Stimulated activated CD4-positive, alpha-beta T cell treated with anti-CD3 and anti-CD28 coated beads, Interleukin-12 subunit alpha, Interleukin-12 subunit beta, amount 100 ng/mL, for 4 hours (primary cell): ENCODE measurements around the gene PLEKHG5.

Experiments
- DNase-seq: peaks from one replicate; pipeline ENCODE4 v3.0.0-alpha.2; 2020

PLEKHG5 gene

GRCh38 chr1:6491480-6491962, at the start of gene PLEKHG5:
TSS of gene PLEKHG5 (minus strand) at chr1:6491667. CDS start at chr1:6477571, 14,096 bp downstream.
- DNase-seq = no peak

DNA sequence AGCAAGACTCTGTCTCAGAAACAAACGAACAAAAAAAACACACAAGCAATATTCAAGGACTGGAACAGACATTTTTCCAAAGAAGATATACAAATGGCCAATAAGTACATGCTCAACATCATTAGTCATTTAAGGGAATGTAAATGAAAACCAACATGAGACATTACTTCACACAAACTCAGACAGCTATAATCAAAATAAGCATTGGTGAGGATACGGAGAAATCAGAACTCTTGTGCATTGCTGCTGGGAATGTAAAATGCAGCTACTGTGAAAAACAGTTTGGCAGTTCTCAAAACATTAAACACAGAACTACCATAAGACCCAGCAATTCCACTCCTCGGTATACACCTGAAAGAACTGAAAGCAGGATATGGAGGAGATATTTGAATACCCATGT, 47.5 kb upstream of the PLEKHG5 start:
- DNase-seq = no peak

DNA sequence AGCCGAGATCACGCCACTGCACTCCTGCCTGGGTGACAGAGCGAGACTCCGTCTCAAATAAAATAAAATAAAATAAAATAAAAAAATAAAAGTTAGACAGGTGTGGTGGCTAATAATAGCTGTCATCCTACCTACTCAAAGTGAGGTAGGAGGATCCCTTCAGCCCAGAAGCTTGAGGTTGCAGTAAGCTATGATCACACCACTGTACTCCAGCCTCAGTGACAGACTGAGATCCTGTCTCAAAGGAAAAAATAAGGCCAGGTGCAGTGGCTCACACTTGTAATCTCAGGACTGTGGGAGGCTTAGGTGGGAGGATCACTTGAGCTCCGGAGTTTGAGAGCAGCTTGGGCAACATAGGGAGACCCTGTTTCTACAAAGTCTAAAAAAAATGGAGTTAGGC, 44.8 kb upstream of the PLEKHG5 start:
- DNase-seq = no peak

DNA sequence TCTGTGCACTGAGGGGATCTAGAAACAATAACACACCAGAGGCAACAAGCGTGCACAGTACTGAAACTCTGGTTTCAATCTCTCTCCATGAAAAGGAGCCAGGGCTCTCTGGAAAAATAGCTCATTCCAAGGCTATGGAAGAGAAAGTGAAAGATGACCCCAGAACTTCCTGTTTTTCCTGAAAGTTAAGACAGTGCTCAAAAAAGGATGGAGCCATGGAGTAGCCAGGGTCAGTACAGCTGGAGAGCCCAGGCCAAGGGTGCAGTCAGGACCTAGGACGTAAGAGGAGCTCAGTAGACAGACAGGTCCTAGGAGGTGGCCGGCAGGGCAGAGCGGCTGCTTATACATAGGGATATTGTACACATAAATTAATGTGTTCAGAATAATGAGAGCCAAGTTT, 43.7 kb upstream of the PLEKHG5 start:
- no peak for DNase-seq

DNA sequence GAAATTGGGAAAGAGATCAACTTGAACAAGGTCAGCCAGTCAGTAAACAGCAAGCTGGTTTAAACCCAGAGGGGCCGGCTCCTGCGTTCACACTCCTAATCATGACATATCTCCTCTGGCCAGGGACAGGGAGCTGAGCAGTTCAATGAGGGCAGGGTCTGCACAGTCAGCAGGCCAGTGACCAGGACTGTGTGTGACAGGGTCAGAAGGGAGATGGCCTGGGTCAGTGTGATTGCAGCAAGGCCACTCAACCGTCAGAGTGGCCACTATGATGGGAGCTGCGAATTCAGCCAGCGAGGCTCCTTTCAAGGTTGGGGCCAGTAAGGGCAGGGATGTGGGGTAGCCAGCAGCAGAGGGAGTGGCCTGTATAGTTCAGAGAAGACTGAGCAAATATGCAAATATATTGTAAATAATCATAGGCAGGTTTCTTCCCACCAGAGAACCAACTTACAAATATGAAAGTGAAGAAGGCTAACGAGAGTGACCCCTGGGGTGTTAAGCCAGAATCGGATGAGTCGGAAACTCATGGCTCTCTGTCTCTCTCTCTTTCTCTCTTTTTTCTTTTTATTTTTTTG, 42.9 kb upstream of the PLEKHG5 start:
- no peak for DNase-seq

- no peak for DNase-seq
These were observed 40.5 kb upstream of the PLEKHG5 start for GRCh38 chr1:6531996-6532395.

GRCh38 chr1:6530504-6531160, 39.2 kb upstream of the PLEKHG5 start:
- DNase-seq = no peak

GRCh38 chr1:6528492-6528891, 37.0 kb upstream of the PLEKHG5 start:
- DNase-seq = no peak

DNA sequence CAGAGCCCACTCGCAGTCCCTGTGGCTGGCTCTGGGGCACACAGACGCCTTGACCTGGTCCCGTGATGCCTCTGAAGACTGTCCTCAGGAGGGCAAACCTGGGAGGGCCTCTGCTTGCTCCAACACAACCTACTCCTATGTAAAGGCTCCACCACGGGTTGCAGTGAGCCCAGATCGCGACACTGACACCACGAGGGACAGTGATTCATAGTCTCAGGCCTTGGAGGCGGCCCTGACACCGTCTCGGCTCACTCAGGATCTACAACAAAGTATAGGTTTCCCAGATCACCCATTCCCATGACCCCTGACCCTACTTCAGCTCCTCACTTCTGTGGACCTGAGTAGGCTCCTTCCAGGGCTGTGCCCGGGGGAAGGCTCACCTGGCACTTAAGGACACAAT, 34.8 kb upstream of the PLEKHG5 start:
- DNase-seq = no peak

GRCh38 chr1:6523566-6523965, 32.1 kb upstream of the PLEKHG5 start:
- DNase-seq = no peak

DNA sequence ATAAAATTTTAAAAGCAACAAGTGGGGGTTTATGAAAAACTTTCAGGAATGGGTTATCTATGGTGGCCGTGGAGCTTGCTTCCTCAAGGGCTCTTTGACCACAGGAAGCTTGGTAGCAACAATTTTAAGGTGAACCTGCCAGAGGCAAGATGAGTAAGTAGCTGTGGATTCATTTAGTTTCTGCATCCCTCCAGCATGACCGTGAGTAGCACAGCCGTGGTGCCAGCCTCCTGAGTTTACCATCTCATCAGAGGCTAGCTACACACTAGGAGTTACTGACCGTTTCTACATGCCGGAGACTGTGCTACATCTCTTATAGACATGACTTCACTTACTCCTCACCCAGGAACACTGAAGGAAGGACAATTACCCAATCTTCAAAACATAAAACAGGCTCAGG, 30.1 kb upstream of the PLEKHG5 start:
- DNase-seq = no peak

DNA sequence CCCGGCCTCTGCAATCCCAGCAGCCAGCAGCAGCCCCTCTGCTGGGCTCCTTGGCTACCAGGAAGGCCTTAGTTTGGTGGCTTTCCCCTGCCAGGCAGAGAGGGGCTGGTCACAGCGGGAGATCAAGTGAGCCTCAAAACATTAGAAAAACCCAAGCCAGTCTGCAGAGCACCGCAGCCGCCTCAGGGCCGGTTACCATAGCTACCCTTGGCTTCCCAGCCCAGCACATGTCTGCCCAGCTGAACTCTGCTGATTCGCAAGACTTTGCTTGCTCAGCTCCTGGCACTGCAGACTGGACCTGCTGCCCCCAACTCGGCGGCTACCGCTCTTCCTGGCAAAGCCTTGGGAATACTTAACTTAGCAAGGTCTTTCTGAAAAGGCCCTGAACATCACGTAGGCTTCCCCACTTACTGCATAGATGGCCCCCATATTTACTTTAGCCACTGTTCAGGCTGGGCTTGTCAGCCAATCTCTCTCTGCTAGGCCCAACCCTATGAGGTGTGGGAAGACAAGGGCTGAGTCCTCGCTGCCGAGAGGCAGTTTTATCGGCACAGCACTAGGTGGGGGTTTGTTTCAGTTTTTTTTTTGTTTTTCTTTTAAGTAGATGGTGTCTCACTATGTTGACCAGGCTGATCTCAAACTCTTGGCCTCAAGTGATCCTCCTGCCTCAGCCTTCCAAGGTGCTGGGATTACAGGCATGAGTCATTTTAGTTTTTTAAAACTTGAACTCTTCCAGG, 28.6 kb upstream of the PLEKHG5 start:
- DNase-seq = no peak

GRCh38 chr1:6519491-6519934, 28.0 kb upstream of the PLEKHG5 start:
- DNase-seq = no peak

DNA sequence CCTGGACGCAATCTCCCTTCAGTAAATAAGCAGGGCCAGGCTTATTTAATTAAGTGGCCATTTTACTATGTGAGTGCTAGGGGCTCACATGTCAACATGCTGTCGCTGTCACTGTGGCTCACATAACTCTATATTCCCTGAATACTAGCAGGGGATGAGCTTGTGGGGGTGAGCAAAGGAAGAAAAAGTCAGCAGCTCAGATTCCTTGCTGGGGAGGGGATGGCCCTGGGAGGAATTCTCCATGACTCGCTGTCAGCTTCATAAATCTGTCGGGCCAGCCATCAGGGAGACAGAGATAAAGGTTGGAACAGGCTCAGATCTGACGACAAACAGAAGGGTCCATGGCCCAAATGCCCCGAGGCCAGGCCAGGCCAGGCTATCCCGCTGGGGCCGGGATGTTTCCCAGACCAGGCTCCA, 26.0 kb upstream of the PLEKHG5 start:
- DNase-seq = no peak

GRCh38 chr1:6515771-6516170, 24.3 kb upstream of the PLEKHG5 start:
- DNase-seq = no peak

GRCh38 chr1:6513320-6513801, 21.9 kb upstream of the PLEKHG5 start:
- no peak for DNase-seq

DNA sequence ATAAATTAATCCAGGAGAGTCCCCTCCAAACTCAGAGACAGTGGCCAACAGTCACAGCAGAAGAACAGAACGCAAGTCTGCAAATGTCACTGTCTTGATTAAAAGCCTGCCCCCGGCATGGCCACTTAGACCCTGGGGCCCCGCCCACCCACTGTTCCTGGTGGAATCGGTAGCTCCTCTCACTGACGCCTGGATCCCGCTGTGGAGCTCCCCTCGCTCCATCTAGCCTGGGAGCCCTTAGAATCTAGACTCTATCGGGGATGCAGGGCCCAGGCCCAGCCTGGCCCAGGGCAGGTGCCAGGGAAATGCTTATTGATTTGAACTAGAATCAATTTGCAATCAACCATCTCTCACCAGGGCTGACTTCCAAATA, 21.4 kb upstream of the PLEKHG5 start:
- DNase-seq = no peak

GRCh38 chr1:6512245-6512907, 20.9 kb upstream of the PLEKHG5 start:
- no peak for DNase-seq

GRCh38 chr1:6511561-6512244, 20.2 kb upstream of the PLEKHG5 start:
- DNase-seq = no peak

DNA sequence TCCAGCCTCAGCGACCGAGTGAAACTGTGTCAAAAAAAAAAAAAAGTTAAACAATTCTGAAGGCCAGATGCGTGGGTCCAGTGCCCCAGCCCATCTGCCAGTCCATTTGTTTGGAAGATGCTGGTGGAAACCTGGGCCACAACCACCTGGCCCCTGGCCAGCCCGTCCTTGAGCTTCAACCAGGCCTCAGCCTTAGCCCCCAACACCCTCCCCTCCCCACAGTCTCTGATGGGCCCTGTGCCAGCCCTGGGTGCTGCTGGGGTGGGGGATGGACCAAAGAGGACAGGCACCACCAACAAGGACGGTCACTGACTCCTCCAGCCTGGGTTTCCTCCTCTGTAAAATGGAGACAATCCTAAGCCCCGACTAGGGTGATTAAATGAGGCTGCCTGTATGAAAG, 19.6 kb upstream of the PLEKHG5 start:
- no peak for DNase-seq

DNA sequence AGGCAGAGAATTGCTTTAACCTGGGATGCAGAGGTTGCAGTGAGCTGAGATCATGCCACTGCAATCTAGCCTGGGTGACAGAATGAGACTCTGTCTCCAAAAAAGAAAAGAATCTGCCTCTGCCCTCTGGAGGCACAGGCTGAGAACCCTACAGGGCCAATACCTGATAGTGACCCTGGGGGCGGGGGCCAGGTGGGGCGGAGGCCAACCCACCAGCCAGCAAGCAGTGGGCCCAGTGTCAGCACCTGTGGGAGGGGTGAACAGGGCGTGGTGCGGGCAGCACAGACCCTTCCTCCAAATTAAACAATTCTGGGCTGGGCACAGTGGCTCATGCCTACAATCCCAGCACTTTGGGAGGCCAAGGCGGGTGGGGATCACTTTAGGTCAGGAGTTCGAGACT, 19.0 kb upstream of the PLEKHG5 start:
- no peak for DNase-seq

DNA sequence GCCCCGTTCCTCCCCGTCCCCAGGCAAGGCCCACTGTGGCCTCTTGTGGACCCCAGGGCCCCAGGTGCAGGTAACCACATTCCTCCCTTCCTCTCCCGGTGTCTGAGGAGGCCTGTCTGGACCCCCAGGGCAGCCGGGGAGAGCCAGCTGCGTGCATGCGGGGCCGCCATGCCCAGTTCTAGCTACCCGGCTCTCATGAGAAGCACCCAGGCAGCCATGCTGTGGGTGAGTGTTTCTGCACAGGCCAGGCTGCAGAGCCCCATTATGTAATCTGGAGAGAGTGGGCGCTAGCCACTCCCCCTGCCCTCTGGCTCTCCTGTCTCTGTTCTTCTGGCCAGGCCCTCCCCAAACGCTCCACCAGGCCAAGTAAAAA, 18.4 kb upstream of the PLEKHG5 start:
- DNase-seq = no peak
